Stimulated activated CD4-positive, alpha-beta T cell treated with anti-CD3 and anti-CD28 coated beads, Interleukin-15, amount 100 ng/mL, for 24 hours (primary cell): Measurements from ENCODE around the gene GNAL.

Experiments
- DNase-seq: peaks from one replicate; pipeline ENCODE4 v3.0.0-alpha.2; 2020

Gene GNAL

GRCh38 chr18:11925800-11926481 is 236.9 kb downstream of the GNAL start:
- DNase-seq: no peak

GRCh38 chr18:11927497-11927896 is 238.4 kb downstream of the GNAL start:
- DNase-seq: no peak

GRCh38 chr18:11932393-11932792 is 243.3 kb downstream of the GNAL start:
- DNase-seq: no peak
